GM19193 (cell line): ENCODE data around the gene DYNC1I1.

Source experiments
- POLR2A ChIP-seq: IDR thresholded peaks from 4 replicates; pipeline ENCODE4 v1.6.1; 2011; ENCODE audit not compliant: insufficient read depth, insufficient read length; ENCODE audit errors: extremely low read depth

Gene DYNC1I1

DNA sequence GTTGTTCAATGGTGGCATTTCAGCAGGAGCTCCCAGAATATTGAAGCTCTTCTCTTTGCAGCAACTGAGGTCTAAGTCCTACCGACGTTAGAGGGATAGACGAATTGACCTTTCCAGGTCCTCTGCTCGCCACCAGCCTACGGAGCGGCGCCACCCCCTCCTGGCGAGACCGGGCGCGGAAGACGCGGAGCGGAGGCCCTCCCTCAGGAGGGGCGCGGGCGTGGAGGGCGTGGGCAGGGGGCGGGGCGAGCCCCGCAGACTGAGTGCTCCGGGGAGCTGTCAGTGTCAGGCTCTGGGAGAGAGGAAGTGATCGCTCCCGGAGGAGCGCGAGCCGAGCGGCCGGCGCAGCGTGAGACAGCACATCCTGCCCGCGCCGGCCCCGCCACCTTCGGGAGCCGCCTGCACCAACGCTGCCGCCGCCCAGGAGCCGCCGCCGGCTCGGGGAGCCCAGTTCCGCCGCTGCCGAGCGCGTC is at the start of gene DYNC1I1:
Gene DYNC1I1 (plus strand): TSS at position 257 of the 473 bp plus-strand sequence. CDS start 32,176 bp downstream, outside the sequence.
- no peak for TF ChIP-seq POLR2A

DNA sequence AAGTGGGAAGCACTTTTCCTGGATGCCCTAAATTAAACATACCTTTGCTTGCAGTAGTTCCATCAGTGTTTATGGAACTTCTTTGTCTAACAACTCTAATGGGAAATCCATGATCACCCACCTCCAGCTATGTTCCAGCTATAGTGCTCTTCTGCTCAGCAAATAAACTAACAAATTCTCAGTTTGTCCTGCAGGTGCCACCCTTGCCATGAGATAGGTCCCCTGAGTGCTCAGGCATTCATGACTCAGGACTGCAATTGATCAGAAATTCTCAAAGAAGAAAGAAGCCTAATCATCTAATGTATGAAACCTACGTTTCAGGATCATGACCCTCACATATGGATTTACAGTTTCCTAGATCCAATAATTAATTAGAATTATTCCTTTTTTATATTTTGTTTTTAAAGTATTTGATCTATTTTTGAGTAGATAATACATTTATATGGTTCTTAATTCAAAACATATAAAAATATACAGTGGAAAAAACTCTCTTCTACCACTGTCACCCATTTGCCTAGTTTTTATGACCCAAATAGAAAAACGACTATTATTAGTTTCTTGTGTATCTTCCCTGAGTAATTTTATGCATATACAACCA is 48.7 kb upstream of the DYNC1I1 start:
- no peak for TF ChIP-seq POLR2A

DNA sequence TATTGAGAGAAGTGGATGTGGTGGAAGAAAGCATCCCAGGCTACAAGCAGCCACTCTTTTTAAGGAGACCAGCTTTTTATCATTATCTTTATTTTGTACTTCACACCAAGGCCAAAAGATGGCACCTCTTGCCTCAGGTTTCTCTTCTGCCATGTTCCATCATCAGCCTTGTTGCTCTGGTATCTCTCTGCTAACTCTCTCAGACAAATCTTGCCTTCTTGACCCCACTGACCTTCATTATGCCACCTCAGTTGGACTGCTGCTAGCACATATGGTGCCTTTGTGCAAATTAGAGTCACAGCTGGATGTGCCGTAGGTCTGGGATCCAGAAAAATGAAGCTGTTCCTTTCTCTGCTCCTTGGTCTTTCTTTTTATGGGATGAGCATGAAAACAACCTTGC is 47.1 kb upstream of the DYNC1I1 start:
- no peak for TF ChIP-seq POLR2A

DNA sequence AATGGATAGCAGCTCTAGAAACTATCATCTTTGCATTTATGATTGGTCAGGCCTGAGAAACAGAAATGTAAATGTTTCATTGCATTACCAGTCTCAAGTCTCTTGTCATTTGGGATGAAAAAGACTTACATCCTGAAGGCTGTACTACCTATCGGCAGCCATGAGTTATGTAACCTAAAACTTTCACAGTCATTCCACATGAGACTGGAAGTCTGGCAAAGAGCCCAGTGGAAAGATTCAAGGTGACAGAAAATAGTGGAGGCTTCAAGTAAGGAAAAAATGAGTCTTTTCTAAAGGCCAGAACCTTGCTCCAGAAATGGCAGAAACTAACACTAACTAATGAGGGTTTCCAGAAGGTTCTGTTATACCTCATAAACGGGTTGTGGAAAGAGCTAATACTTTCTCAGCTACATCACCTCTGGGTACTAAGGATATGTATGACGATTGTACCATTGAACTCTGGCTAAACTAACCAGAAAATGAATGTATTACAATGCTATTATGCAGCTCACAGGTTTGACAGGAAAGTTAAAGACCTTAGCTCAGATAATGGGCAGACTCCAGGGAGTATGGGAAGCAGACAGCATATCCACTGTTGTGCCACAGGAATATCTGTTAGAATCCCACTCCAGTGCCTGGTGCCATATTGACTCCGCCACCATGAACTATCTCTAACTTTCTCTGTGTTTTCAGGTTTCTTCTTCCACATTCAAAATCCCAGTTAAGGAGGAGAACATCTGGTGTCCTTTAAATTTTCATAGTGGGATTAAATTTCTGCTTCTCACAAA is 41.7 kb upstream of the DYNC1I1 start:
- TF ChIP-seq POLR2A: no peak

DNA sequence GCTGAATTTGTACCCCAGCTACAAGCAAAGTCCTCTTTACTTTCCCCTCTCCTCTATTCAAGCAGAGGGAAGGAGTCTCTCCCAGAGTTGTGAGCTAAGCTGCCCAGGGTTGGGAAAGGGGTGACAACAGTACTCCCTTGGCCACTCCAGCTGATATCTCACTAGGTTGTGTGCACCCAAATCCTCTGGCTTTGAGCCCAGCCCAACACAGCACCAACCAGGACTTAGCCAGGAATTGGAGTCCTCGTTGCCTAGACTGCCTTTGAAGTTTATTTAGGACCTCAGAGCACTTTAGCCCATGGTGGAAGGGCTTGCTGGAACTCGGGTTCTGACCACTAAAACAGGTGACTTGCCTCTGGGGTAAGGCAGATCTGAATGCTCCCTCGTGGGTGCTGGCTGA is 35.7 kb upstream of the DYNC1I1 start:
- TF ChIP-seq POLR2A: no peak

DNA sequence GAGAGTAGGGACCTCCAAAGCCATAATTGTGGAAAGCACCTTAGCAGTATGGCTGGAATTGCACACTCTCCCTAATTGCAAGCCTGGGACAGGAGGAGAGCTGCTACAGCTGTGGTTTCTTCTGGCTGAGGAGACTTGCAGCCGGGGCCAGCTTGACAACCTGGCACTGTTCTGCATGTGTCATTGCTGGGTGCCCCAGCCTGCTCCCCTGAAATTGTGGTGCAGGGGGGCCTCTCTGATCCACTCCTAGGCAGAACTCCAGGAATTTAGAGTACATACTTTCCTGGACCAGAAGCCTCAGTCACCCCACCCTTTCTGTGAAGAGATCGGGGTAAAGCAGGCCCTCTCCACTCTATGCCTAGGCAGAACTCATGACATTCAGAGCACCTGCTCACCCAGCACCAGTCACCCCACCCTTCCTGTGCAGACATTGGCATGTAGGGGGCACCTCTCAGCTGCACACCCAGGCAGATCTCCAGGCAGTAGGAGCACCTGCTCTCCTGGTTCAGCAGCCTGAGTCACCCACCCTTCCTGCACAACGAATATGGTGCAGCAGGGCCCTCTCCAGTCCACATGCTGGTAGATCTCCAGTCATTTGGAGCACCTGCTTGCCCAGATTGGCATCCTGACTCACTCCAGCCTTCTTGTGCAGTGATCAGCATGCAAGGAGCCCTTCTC is 34.4 kb upstream of the DYNC1I1 start:
- TF ChIP-seq POLR2A: no peak

DNA sequence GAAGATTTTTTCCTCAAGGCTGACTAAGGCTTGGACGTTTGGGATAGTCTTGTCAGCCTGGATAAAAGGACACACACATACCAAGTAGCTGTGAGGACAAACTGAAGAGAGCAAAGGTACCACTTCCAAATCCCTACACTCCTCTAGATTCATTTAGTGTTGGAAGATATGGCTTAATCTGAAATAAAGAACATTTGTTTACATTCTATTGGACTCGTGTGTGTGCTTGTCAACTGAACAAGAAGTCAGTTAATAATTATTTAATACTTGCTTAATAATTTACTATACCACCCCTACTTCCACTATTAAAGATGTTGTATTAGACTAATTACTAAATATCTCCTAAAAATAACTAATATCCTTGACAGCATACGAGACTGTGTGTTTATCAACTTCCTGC is 23.3 kb upstream of the DYNC1I1 start:
- no peak for TF ChIP-seq POLR2A

DNA sequence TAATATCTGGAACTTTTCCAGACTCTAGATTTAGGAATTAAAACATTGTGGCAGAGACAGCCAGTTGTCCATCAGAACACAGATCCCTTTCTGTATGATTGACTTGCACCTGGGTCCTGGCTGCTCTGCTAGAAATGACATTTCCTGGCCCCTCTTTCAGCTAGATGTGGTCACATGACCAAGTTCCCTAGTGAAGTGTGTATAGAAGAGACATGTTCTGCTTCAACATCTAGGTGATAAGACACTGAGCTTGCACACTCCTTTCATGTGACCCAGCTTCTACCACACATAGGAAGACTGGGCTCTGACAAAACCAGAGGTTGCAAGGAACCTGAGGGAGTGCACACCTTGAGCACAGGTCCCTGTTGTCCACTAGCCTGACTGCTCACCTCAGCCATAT is 22.8 kb upstream of the DYNC1I1 start:
- TF ChIP-seq POLR2A: no peak

DNA sequence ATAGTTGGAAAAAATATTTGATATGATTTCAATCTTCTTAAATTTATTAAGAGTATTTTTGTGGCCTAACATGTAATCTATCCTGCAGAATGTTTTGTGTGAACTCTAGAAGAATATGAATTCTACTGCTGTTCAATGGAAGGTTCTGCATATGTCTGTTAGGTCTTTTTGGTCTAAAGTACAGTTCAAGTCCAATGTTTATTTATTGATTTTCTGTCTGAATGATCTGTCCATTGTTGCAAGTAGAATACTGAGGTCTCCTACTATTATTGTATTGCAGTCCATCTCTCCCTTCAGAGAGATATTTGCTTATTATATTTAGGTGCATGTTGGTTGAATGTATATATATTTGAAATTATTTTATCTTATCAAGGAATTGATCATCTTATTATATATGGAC is 18.9 kb upstream of the DYNC1I1 start:
- TF ChIP-seq POLR2A: no peak

DNA sequence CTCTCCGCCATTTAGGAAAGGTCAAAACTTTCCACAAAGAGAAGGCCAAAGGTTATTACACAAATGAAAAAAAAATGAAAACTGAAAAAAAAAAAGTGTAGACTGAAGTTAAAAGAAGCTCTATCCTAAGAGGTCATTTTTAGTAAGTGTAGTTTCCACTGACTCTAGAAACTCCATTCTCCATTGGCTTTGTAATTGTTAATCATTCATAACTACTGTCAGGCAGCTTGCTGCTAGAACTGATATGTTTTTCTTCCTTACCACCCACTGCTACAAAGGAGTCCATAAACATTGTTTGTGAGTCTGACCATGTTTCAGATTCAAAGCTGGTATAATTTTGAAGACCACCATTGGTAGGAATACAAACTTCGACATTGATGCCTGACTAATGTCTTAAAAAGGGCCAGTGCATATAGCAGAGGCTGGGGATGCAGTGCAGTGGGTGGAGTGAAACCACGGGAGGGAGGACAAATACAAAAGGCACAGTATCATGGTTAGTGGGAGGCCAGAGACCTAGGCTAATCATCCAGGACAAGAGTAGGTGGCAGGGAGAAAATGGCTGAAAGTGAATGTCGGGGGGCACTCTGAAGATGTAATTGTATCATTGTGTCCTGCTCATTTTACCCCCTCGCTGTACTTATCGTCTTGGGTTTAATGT is 16.9 kb upstream of the DYNC1I1 start:
- no peak for TF ChIP-seq POLR2A

DNA sequence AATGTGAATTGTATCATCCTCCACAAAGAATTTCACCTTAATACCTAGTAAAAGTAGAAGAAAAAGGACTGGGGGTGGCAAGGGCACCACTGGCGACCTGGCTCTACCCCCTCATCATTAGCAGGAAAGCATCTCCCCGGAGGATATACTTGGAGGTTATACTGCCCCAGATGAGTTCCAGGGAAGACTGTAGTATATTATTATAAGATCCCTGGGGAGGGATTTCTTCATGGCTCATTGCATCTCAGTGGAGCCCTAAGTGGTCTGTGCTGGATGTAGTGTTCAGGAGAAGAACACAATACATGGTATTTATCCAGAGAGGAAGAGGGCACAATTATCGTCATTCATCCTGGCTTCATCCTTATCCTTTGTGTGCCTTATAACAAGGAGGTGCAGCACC is 14.2 kb upstream of the DYNC1I1 start:
- TF ChIP-seq POLR2A: no peak

DNA sequence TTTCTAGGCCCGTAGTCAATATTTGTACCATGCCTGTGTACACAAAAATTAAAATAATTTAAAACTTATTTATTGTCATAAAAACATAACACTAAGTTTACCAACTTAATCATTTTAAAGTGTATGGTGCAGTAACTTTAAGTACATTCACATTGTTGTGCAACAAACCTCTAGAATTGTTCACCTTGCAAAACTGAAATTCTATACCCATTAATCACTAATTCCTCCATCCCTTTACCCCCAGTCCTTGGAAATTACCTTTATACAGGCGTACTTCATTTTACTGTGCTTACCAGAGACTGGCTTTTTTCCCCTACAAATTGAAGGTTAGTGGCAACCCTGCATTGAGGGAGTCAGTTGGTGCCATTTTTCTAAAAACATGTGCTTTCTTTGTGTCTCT is 6.3 kb upstream of the DYNC1I1 start:
- TF ChIP-seq POLR2A: no peak

DNA sequence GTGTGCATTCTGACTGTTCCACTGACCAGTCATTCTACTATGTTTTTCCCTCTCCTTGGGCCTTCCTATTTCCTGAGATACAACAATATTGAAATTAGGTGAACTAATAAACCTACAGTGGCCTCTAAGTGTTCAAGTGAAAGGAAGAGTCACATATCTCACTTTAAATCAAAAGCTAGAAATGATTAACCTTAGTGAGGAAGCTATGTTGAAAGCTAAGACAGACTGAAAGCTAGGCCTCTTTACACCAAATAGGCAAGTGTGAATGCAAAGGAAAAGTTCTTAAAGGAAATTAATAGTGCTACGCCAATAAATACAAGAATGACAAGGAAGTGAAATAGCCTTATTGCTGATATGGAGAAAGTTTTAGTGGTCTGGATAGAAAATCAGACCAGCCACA is 5.7 kb upstream of the DYNC1I1 start:
- TF ChIP-seq POLR2A: no peak

DNA sequence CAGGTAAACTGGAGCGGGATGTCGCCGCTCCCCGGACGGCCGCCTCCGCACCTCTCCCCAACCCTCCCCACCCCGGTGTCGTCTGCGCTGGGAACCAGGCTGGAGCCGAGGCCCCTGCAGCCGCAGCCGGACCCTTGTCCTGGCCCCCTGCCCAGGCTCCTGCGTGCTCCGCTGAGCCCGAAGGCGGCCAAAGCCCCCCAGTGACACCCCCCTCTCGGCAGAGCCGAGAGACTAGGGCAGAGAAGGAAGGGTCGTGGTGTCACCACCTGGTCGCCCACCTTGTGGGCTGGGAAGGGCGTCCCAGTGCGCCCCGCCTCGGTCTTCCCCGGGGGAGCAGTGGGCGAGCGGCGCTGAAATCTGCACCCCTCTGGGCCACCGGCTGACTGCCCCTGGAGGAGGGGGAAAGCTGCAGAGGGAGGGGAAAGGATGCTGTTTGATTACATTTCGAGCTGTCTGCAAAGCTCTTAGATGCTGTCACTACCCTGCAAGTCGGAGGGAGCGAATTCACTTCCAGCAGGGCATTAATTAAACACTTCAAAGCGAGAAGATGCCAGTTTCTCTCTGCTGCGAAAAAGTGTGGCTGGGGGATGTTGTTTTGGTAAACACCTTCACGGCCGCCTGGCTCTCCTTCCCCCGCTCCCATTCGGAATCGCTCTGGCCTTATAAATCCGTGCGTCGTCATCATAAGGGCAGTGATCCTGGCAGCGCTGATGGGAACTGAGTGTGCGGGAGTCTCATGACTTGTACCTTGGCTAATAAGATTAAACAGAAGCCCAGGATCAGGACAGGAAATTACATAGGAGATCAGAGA is 622 bp downstream of the DYNC1I1 start:
- TF ChIP-seq POLR2A: no peak

DNA sequence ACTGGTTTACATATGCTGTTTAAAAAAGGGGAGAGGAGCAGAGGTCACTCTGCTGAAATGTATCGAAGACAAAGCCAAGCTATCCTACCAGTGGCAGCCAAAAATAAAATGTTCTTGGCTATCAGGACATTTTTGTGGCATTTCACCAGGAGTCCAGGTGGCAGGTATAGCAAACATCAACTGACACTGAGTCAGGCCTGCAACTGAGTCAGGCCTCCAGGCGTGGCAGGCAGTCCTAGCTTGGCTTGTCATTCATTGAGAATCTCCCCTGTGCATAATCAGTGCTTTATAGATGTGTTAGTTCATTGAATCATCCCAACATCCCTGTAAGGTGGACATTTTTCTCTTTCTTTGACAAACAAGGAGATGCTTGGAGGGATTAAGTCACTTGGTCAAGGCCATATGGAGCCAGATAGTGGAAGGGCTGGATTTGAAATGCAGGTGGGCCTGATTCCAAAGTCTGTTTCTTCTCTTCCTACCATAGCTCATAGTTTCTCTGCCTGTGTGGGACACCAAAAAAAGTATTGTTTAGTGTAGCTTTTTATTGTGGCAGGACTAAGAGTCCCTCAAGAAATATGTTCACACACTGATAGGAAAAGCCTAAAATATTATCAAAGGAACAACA is 4.3 kb downstream of the DYNC1I1 start:
- no peak for TF ChIP-seq POLR2A

DNA sequence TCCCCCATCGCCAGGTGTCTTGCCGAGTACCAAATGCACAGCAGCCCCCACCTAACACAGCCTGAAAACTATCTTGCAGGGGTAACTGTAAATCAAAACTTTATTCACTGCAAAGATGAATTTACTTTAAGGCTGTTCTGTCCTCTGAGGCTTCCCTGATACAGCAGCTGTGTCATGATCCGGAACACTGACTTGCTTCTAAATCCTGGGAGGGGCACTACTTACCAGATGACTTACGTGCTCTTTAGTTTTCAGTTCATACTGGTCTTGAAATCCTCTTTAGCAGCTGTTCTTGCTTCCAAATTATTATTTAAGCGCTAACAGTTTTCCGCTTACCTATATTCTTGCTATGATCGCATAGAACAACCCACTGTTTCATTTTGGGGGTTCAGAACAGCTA is 4.9 kb downstream of the DYNC1I1 start:
- no peak for TF ChIP-seq POLR2A
